IMR-90 (cell line): ENCODE results near the gene TSC22D3. TPM values are rescaled to one million over a fixed set of nuclear protein-coding genes. Genes with fewer than 3 reads are reported as not detected.

ENCODE experiments used
- ATAC-seq: fragments of 200-7000 bp; cut with Tn5 transposase; 2 replicates; pipeline ENCODE4 v1.9.1; 2020; ENCODE audit warnings: low read depth, mild to moderate bottlenecking, moderate library complexity
- BruUV-seq: library from RNA; stranded (reverse); fragments of 400-500 nt; replicated peaks from 2 replicates; lab custom pipeline; 2021; lab: Mats Ljungman, UMichigan
- CTCF ChIA-PET: fragments of 300-600 bp; formaldehyde crosslinking; extraction: SDS; loops from one replicate; lab custom pipeline; 2021; ENCODE audit warnings: antibody characterized with exemption; lab: Yijun Ruan, JAX
- POLR2A ChIA-PET: fragments of 300-600 bp; sonication (Branson Sonifier 250); formaldehyde crosslinking; loops from one replicate; lab custom pipeline; 2022; ENCODE audit warnings: antibody characterized with exemption; ENCODE audit not compliant: unreplicated experiment; lab: Charles Lee
- DNase-seq: peaks from one replicate; pipeline ENCODE4 v3.0.0; 2013
- H2AFZ ChIP-seq: replicated peaks from 2 replicates; pipeline ENCODE3; 2013; ENCODE audit warnings: low read length, mild to moderate bottlenecking; ENCODE audit not compliant: poor library complexity
- H2AK5ac ChIP-seq: 2 replicates; pipeline ENCODE4 v1.6.1; 2013; ENCODE audit warnings: low read depth, low read length, inconsistent platforms
- H2AK9ac ChIP-seq: replicated peaks from 2 replicates; pipeline ENCODE3; 2013; ENCODE audit warnings: mild to moderate bottlenecking, low read depth, low read length, moderate library complexity; ENCODE audit not compliant: poor library complexity
- H2BK120ac ChIP-seq: 2 replicates; pipeline ENCODE4 v1.6.1; 2013; ENCODE audit warnings: low read depth, low read length, inconsistent platforms
- H2BK15ac ChIP-seq: 3 replicates; pipeline ENCODE4 v1.6.1; 2013; ENCODE audit warnings: low read depth, low read length, inconsistent platforms
- H2BK20ac ChIP-seq: 2 replicates; pipeline ENCODE4 v1.6.1; 2013; ENCODE audit warnings: low read depth, mild to moderate bottlenecking, inconsistent platforms, low read length, moderate library complexity
- H2BK5ac ChIP-seq: 2 replicates; pipeline ENCODE4 v1.6.1; 2013; ENCODE audit warnings: mild to moderate bottlenecking, low read depth, low read length, inconsistent platforms; ENCODE audit not compliant: poor library complexity, severe bottlenecking
- H3K14ac ChIP-seq: replicated peaks from 2 replicates; pipeline ENCODE4 v1.6.1; 2013; ENCODE audit warnings: low read depth, low read length, inconsistent platforms
- H3K18ac ChIP-seq: 2 replicates; pipeline ENCODE4 v1.6.1; 2013; ENCODE audit warnings: low read depth, low read length, control low read depth
- H3K23ac ChIP-seq: 2 replicates; pipeline ENCODE4 v1.6.1; 2013; ENCODE audit warnings: low read depth, low read length, inconsistent platforms
- H3K27ac ChIP-seq: 2 replicates; pipeline ENCODE4 v1.5.1; 2013; ENCODE audit warnings: mild to moderate bottlenecking, control low read depth, low read length; ENCODE audit not compliant: insufficient read depth
- H3K27me3 ChIP-seq: 2 replicates; pipeline ENCODE4 v1.6.1; 2013; ENCODE audit warnings: low read length; ENCODE audit not compliant: control insufficient read depth, insufficient read depth
- H3K36me3 ChIP-seq: 2 replicates; pipeline ENCODE4 v1.6.1; 2013; ENCODE audit warnings: low read length, mixed read lengths; ENCODE audit not compliant: control insufficient read depth, insufficient read depth
- H3K4ac ChIP-seq: 2 replicates; pipeline ENCODE4 v1.6.1; 2013; ENCODE audit warnings: low read depth, low read length, inconsistent platforms
- H3K4me1 ChIP-seq: 2 replicates; pipeline ENCODE4 v1.6.1; 2013; ENCODE audit warnings: low read length, mixed read lengths; ENCODE audit not compliant: control insufficient read depth, insufficient read depth
- H3K4me2 ChIP-seq: 2 replicates; pipeline ENCODE4 v1.6.1; 2013; ENCODE audit warnings: low read depth, mild to moderate bottlenecking, control low read depth, low read length, moderate library complexity
- H3K4me3 ChIP-seq: 2 replicates; pipeline ENCODE4 v1.5.1; 2013; ENCODE audit warnings: low read depth, mild to moderate bottlenecking, control low read depth, low read length, moderate library complexity; ENCODE audit not compliant: insufficient read depth
- H3K56ac ChIP-seq: 2 replicates; pipeline ENCODE4 v1.6.1; 2013; ENCODE audit warnings: low read length, inconsistent platforms; ENCODE audit not compliant: insufficient read depth; ENCODE audit errors: extremely low read depth
- H3K79me1 ChIP-seq, 2 experiments: 2 replicates each; pipeline ENCODE4 v1.6.1; 2013; ENCODE audit warnings: low read length in 2 of 2, inconsistent platforms in 1 of 2, low read depth in 1 of 2
- H3K9ac ChIP-seq: 2 replicates; pipeline ENCODE4 v1.6.1; 2013; ENCODE audit warnings: low read depth, low read length, control low read depth
- H3K9me1 ChIP-seq: 2 replicates; pipeline ENCODE4 v1.6.1; 2013; ENCODE audit warnings: low read length, inconsistent platforms; ENCODE audit not compliant: insufficient read depth
- H3K9me3 ChIP-seq: 2 replicates; pipeline ENCODE4 v1.6.1; 2013; ENCODE audit warnings: low read length; ENCODE audit not compliant: control insufficient read depth, insufficient read depth
- H4K20me1 ChIP-seq: 2 replicates; pipeline ENCODE4 v1.6.1; 2013; ENCODE audit warnings: low read length, inconsistent platforms; ENCODE audit not compliant: insufficient read depth
- H4K5ac ChIP-seq: 2 replicates; pipeline ENCODE4 v1.6.1; 2013; ENCODE audit warnings: mild to moderate bottlenecking, low read depth, low read length, control low read depth
- H4K8ac ChIP-seq, 2 experiments: 2 replicates each; pipeline ENCODE4 v1.6.1; 2013; ENCODE audit warnings: low read depth in 2 of 2, low read length in 2 of 2, control low read depth in 1 of 2, inconsistent platforms in 1 of 2
- H4K91ac ChIP-seq: 2 replicates; pipeline ENCODE4 v1.6.1; 2013; ENCODE audit warnings: low read depth, low read length, inconsistent platforms; ENCODE audit not compliant: insufficient read depth
- BHLHE40 ChIP-seq: fragments of 150-350 bp; IDR thresholded peaks from 2 replicates; pipeline ENCODE4 v1.6.1; 2016; ENCODE audit warnings: mild to moderate bottlenecking, low read depth, low read length
- CEBPB ChIP-seq: IDR thresholded peaks from 2 replicates; pipeline ENCODE4 v1.6.1; 2012; ENCODE audit warnings: low read depth, low read length, improper control_type of control experiment
- CHD1 ChIP-seq: IDR thresholded peaks from 2 replicates; pipeline ENCODE4 v1.6.1; 2012; ENCODE audit warnings: low read depth, low read length, improper control_type of control experiment
- FOS ChIP-seq: fragments of 150-350 bp; IDR thresholded peaks from 2 replicates; pipeline ENCODE4 v1.6.1; 2016; ENCODE audit warnings: low read depth, low read length
- MAFK ChIP-seq: IDR thresholded peaks from 2 replicates; pipeline ENCODE4 v1.6.1; 2012; ENCODE audit warnings: low read depth, low read length, improper control_type of control experiment
- MAZ ChIP-seq: IDR thresholded peaks from 2 replicates; pipeline ENCODE4 v1.6.1; 2012; ENCODE audit warnings: low read depth, mild to moderate bottlenecking, low read length, improper control_type of control experiment, moderate library complexity, borderline replicate concordance
- MXI1 ChIP-seq: IDR thresholded peaks from 2 replicates; pipeline ENCODE4 v1.6.1; 2012; ENCODE audit warnings: low read depth, mild to moderate bottlenecking, low read length, moderate library complexity, borderline replicate concordance
- NFE2L2 ChIP-seq: fragments of 150-350 bp; IDR thresholded peaks from 2 replicates; pipeline ENCODE4 v1.6.1; 2016; ENCODE audit warnings: low read depth, mild to moderate bottlenecking, low read length
- POLR2A ChIP-seq: IDR thresholded peaks from 2 replicates; pipeline ENCODE4 v1.6.1; 2012; ENCODE audit warnings: mild to moderate bottlenecking, low read depth, low read length
- RAD21 ChIP-seq: IDR thresholded peaks from 2 replicates; pipeline ENCODE4 v1.6.1; 2012; ENCODE audit warnings: low read length, improper control_type of control experiment
- RCOR1 ChIP-seq: IDR thresholded peaks from 2 replicates; pipeline ENCODE4 v1.6.1; 2012; ENCODE audit warnings: mild to moderate bottlenecking, low read length, improper control_type of control experiment; ENCODE audit not compliant: insufficient replicate concordance
- RFX5 ChIP-seq: IDR thresholded peaks from 2 replicates; pipeline ENCODE4 v1.8.0; 2012; ENCODE audit warnings: low read depth, mild to moderate bottlenecking, low read length, moderate library complexity
- SMC3 ChIP-seq: fragments of 150-350 bp; IDR thresholded peaks from 2 replicates; pipeline ENCODE4 v1.6.1; 2016; ENCODE audit warnings: low read depth, mild to moderate bottlenecking, antibody characterized with exemption, low read length, moderate library complexity
- WGBS, 2 experiments: methylation state at CpG; one replicate each; pipeline versions ENCODE4 v1.1.5 to v1.1.7; 2013; ENCODE audit warnings: missing lambda C conversion rate in 2 of 2; ENCODE audit not compliant: insufficient read length in 1 of 2; ENCODE audit errors: extremely low coverage in 2 of 2; 5-methylcytosine and 5-hydroxymethylcytosine counted together
- dilution Hi-C: fragments of 300-500 bp; cut with HindIII; formaldehyde crosslinking; loops from one replicate; pipeline ENCODE4 v1.14.3; 2018; ENCODE audit warnings: low sequenced_read_pairs; ENCODE audit not compliant: unreplicated experiment
- in situ Hi-C: fragments of 300-500 bp; cut with MboI; formaldehyde crosslinking; loops from 3 replicates; pipeline ENCODE4 v1.14.3; 2019; ENCODE audit warnings: low sequenced_read_pairs, inconsistent platforms, mixed read lengths
- intact Hi-C: fragments of 100-400 bp; cut with micrococcal nuclease; formaldehyde crosslinking; loops from 2 replicates; pipeline ENCODE4 v1.10.0; 2022
- polyA plus RNA-seq, 3 experiments: library from polyadenylated mRNA; depleted of rRNA; stranded (reverse); fragments of >200 nt; gene quantifications; 2 replicates each; pipeline ENCODE4 v1.2.3, GENCODE V29; 2012; ENCODE audit warnings: low replicate concordance in 1 of 3
- total RNA-seq: library from RNA; depleted of rRNA; stranded (reverse); fragments of >200 nt; gene quantifications from 2 replicates; pipeline ENCODE4 v1.2.3, GENCODE V29; 2012
- TF ChIP-seq, protein P1 (sequence below): conservative IDR thresholded peaks from 2 replicates; pipeline ENCODE4 v1.5.1; 2012; ENCODE audit warnings: mild to moderate bottlenecking, low read depth, low read length, improper control_type of control experiment
- TF ChIP-seq, protein P2 (sequence below): fragments of 150-350 bp; IDR thresholded peaks from 2 replicates; pipeline ENCODE4 v1.6.1; 2017; ENCODE audit warnings: mild to moderate bottlenecking, antibody characterized with exemption, low read length, low read depth
- TF ChIP-seq, protein P3 (sequence below): fragments of 150-350 bp; IDR thresholded peaks from 2 replicates; pipeline ENCODE4 v1.6.1; 2016; ENCODE audit warnings: low read depth, mild to moderate bottlenecking, low read length, moderate library complexity, borderline replicate concordance

Gene TSC22D3
- total and polyA plus RNA-seq, 2 of the 4 experiments (the other 2 are of a cell fraction): 9.9 to 14.0 TPM

DNA sequence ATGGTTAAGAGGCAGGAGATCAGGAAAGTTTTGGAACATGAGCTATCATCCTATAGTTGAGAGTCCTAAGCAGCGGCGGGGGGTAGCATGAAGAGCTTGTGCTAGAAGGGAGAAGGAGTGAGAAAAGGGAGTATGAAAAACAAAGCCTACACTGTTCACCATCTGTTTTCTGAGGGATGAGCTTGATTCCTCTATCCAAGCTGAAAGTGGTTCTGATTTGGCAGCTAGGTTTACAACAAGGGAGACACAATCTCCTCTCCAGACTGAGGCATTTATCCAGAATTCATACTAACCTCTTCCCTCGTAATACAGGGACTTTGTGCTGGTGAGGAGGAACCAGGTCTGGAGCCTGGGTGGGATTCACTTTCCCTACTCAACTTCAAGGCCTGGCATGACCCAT is 23.5 kb downstream of the TSC22D3 start:
- Histone ChIP-seq H3K4me1 (no peaks in the 10 kb centered on the region), H3K27me3 (peaks cover 64% of the 10 kb centered on the region), H3K36me3 (no peaks in the 10 kb centered on the region), H2BK5ac (no peak overlapping the region), H4K20me1 (no peaks in the 10 kb centered on the region; the same call in 1 of the 2 replicates), H4K5ac (no peak overlapping the region), H3K79me1 (no peaks in the 10 kb centered on the region), H2AK5ac (no peak overlapping the region), H3K27ac (no peak overlapping the region), H2BK15ac (no peak overlapping the region), H2BK20ac (no peak overlapping the region), H2AFZ (no peak overlapping the region), H3K9me3 (no peaks in the 10 kb centered on the region), H3K56ac (no peak overlapping the region), H2BK120ac (no peak overlapping the region), H3K23ac (no peak overlapping the region), H3K14ac (no peak overlapping the region), H3K18ac (no peak overlapping the region), H3K4ac (no peak overlapping the region), H3K4me3 (no peak overlapping the region), H2AK9ac (no peak overlapping the region), H4K91ac (no peak overlapping the region), H3K9ac (no peak overlapping the region), H3K9me1 (no peaks in the 10 kb centered on the region; the same call in 1 of the 2 replicates), H3K4me2 (no peak overlapping the region), H4K8ac (no peak overlapping the region)
- CTCF ChIA-PET: no interaction called here
- no peak for ATAC-seq
- in situ Hi-C loops: no loop called here
- no CpG with 5 or more reads among the region's 3 CpGs for WGBS, 2 experiments
- intact Hi-C loops: no loop called here
- dilution Hi-C loops: no loop called here
- no peak for DNase-seq
- TF ChIP-seq RFX5 (no peak), RCOR1 (no peak), CHD1 (no peak), CEBPB (no peak), MAFK (no peak), POLR2A (no peak), NFE2L2 (no peak), BHLHE40 (no peak), FOS (no peak), MXI1 (no peak), RAD21 (no peak), SMC3 (no peak), MAZ (no peak)
- TF ChIP-seq, protein P1, sequence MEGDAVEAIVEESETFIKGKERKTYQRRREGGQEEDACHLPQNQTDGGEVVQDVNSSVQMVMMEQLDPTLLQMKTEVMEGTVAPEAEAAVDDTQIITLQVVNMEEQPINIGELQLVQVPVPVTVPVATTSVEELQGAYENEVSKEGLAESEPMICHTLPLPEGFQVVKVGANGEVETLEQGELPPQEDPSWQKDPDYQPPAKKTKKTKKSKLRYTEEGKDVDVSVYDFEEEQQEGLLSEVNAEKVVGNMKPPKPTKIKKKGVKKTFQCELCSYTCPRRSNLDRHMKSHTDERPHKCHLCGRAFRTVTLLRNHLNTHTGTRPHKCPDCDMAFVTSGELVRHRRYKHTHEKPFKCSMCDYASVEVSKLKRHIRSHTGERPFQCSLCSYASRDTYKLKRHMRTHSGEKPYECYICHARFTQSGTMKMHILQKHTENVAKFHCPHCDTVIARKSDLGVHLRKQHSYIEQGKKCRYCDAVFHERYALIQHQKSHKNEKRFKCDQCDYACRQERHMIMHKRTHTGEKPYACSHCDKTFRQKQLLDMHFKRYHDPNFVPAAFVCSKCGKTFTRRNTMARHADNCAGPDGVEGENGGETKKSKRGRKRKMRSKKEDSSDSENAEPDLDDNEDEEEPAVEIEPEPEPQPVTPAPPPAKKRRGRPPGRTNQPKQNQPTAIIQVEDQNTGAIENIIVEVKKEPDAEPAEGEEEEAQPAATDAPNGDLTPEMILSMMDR: no peak
- TF ChIP-seq, protein P2, sequence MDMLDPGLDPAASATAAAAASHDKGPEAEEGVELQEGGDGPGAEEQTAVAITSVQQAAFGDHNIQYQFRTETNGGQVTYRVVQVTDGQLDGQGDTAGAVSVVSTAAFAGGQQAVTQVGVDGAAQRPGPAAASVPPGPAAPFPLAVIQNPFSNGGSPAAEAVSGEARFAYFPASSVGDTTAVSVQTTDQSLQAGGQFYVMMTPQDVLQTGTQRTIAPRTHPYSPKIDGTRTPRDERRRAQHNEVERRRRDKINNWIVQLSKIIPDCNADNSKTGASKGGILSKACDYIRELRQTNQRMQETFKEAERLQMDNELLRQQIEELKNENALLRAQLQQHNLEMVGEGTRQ: no peak
- TF ChIP-seq, protein P3, sequence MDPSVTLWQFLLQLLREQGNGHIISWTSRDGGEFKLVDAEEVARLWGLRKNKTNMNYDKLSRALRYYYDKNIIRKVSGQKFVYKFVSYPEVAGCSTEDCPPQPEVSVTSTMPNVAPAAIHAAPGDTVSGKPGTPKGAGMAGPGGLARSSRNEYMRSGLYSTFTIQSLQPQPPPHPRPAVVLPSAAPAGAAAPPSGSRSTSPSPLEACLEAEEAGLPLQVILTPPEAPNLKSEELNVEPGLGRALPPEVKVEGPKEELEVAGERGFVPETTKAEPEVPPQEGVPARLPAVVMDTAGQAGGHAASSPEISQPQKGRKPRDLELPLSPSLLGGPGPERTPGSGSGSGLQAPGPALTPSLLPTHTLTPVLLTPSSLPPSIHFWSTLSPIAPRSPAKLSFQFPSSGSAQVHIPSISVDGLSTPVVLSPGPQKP: no peak
- no TSS peak for BruUV-seq
- POLR2A ChIA-PET: no interaction called here
